Endodermal cell (in vitro differentiated cells): Measurements from ENCODE around the gene TLE2. TPM values are rescaled to one million over a fixed set of nuclear protein-coding genes. Genes with fewer than 3 reads are reported as not detected.

Source experiments
- DNase-seq: peaks from one replicate; pipeline ENCODE4 v3.0.0-alpha.2; 2017
- H3K27ac ChIP-seq: 2 replicates; pipeline ENCODE4 v1.5.1; 2013; ENCODE audit warnings: mild to moderate bottlenecking, low read depth, low read length, moderate library complexity
- H3K27me3 ChIP-seq: 2 replicates; pipeline ENCODE4 v1.6.1; 2013; ENCODE audit warnings: mild to moderate bottlenecking, low read length, moderate library complexity; ENCODE audit not compliant: insufficient read depth, control insufficient read depth, poor library complexity, severe bottlenecking
- H3K36me3 ChIP-seq: 2 replicates; pipeline ENCODE4 v1.7.0; 2013; ENCODE audit warnings: mild to moderate bottlenecking, low read length, moderate library complexity; ENCODE audit not compliant: control insufficient read depth, insufficient read depth
- H3K4me1 ChIP-seq: one replicate; pipeline ENCODE4 v1.7.0; 2013; ENCODE audit warnings: low read length; ENCODE audit not compliant: control insufficient read depth, insufficient read depth
- H3K4me3 ChIP-seq: 2 replicates; pipeline ENCODE4 v1.5.1; 2013; ENCODE audit warnings: mild to moderate bottlenecking, low read length, moderate library complexity
- H3K9ac ChIP-seq: 2 replicates; pipeline ENCODE4 v1.6.1; 2013; ENCODE audit warnings: mild to moderate bottlenecking, low read length, moderate library complexity; ENCODE audit not compliant: poor library complexity, severe bottlenecking; ENCODE audit errors: extremely low read depth
- H3K9me3 ChIP-seq: 2 replicates; pipeline ENCODE4 v1.6.1; 2013; ENCODE audit warnings: mild to moderate bottlenecking, low read length, moderate library complexity; ENCODE audit not compliant: control insufficient read depth
- H3K27ac Mint-ChIP-seq: 2 replicates; pipeline ENCODE4 v1.8.0; 2020; ENCODE audit warnings: mixed read lengths
- H3K27me3 Mint-ChIP-seq: 2 replicates; pipeline ENCODE4 v1.8.0; 2021; ENCODE audit warnings: mild to moderate bottlenecking, mixed read lengths; ENCODE audit not compliant: insufficient read depth
- H3K36me3 Mint-ChIP-seq: 2 replicates; pipeline ENCODE4 v1.8.0; 2020; ENCODE audit warnings: low read depth, mixed read lengths
- H3K4me1 Mint-ChIP-seq: 2 replicates; pipeline ENCODE4 v1.8.0; 2020; ENCODE audit warnings: mixed read lengths
- H3K4me3 Mint-ChIP-seq: 2 replicates; pipeline ENCODE4 v1.8.0; 2020; ENCODE audit warnings: mild to moderate bottlenecking, moderate library complexity, mixed read lengths
- H3K9me3 Mint-ChIP-seq: 2 replicates; pipeline ENCODE4 v1.8.0; 2020; ENCODE audit warnings: mild to moderate bottlenecking, mixed read lengths
- WGBS, 2 experiments: methylation state at CpG; one replicate each; pipeline versions ENCODE4 v1.1.5 to v1.1.7; 2013; ENCODE audit warnings: missing lambda C conversion rate in 2 of 2, mixed read lengths in 1 of 2; ENCODE audit not compliant: insufficient coverage in 1 of 2, insufficient read length in 1 of 2; 5-methylcytosine and 5-hydroxymethylcytosine counted together
- total RNA-seq, 2 donors: library from RNA; stranded (reverse); fragmentation: NEBNext Ultra II Directional in 1 of 2; extraction: Animal tissue kit (Norgen Biotek cat#: 25700) in 1 of 2; gene quantifications; 2 replicates in 1 of 2; 3 replicates in 1 of 2; pipeline ENCODE4 v1.2.1, GENCODE V29; 2021
- TF ChIP-seq, protein P1 (sequence below): fragments of 200-600 bp; sonication (generic); conservative IDR thresholded peaks from 2 replicates; pipeline ENCODE4 v1.5.0; 2021; ENCODE audit warnings: antibody characterized with exemption, mild to moderate bottlenecking

TLE2 gene
- total RNA-seq, 2 donors from 2014 or later = 75.0 to 80.3 TPM

DNA sequence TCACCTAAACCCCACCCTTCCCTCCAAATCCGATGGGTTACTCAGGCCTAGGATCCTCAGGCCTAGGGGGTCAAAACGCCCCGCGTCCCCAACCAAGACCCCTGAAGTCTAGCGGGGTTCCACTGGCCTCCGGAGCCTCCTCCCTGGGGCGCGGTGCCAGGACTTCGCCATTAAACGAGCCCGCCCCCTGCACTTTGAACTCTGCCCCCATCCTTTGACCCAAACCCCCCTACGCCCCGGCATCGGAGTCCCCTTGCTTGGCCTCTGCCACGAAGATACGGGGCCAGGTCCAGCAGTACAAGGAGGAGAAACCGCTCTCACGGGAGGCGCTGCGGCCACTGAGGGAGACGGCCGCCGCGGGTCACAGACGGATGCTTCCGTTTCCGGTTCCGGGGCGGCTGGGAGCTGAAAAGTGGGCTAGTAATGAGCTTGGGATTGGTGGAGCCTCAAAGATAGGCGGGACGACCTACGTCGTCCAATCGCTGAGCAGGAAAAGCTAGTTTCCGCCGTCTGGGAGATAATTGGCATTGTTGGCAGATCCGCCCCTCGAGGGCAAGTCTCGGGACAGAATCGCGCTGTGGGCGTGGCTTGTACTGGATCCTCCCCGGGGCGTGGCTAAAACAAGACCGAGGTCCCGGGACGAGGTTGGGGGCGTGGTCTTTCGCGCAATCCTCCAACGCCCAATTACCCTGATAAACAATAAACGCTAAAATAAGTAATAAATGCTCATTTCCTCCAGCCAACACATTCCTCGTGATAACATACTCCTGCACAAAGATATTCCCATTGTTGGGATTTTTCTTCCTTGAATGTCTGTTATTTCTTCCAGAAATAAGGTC, 78.6 kb downstream of the TLE2 start:
- H3K27ac Mint-ChIP-seq = peak overlapping the region; percentile 98
- no peaks in the 10 kb centered on the region for H3K9me3 ChIP-seq
- peaks cover 11% of the 10 kb centered on the region for H3K4me1 Mint-ChIP-seq
- H3K27me3 ChIP-seq = no peaks in the 10 kb centered on the region
- no peaks in the 10 kb centered on the region for H3K4me1 ChIP-seq
- peak overlapping the region; percentile 98 for H3K4me3 Mint-ChIP-seq
- peak; percentile 100 for DNase-seq
- H3K27ac ChIP-seq = no peak overlapping the region
- WGBS, 2 experiments = 0 to 1% methylated on average over 19 to 53 of the region's 53 CpGs
- TF ChIP-seq, protein P1, sequence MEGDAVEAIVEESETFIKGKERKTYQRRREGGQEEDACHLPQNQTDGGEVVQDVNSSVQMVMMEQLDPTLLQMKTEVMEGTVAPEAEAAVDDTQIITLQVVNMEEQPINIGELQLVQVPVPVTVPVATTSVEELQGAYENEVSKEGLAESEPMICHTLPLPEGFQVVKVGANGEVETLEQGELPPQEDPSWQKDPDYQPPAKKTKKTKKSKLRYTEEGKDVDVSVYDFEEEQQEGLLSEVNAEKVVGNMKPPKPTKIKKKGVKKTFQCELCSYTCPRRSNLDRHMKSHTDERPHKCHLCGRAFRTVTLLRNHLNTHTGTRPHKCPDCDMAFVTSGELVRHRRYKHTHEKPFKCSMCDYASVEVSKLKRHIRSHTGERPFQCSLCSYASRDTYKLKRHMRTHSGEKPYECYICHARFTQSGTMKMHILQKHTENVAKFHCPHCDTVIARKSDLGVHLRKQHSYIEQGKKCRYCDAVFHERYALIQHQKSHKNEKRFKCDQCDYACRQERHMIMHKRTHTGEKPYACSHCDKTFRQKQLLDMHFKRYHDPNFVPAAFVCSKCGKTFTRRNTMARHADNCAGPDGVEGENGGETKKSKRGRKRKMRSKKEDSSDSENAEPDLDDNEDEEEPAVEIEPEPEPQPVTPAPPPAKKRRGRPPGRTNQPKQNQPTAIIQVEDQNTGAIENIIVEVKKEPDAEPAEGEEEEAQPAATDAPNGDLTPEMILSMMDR = no peak
- no peaks in the 10 kb centered on the region for H3K36me3 ChIP-seq
- H3K9me3 Mint-ChIP-seq = no peaks in the 10 kb centered on the region
- H3K4me3 ChIP-seq = peak overlapping the region; percentile 93
- H3K27me3 Mint-ChIP-seq = no peaks in the 10 kb centered on the region
- H3K9ac ChIP-seq = peak overlapping the region; percentile 94
- no peaks in the 10 kb centered on the region for H3K36me3 Mint-ChIP-seq

- no peaks in the 10 kb centered on the region for H3K9me3 ChIP-seq
- Mint-ChIP-seq H3K4me1 (peaks cover 11% of the 10 kb centered on the region), H3K27ac (peak overlapping the region; percentile 98), H3K9me3 (peaks cover 2% of the 10 kb centered on the region), H3K36me3 (no peaks in the 10 kb centered on the region), H3K27me3 (no peaks in the 10 kb centered on the region), H3K4me3 (peak overlapping the region; percentile 98)
- no peaks in the 10 kb centered on the region for H3K36me3 ChIP-seq
- H3K27ac ChIP-seq = no peak overlapping the region
- 7 to 24% methylated on average over 7 to 11 of the region's 11 CpGs for WGBS, 2 experiments
- TF ChIP-seq, protein P1 = no peak
- H3K9ac ChIP-seq = peak overlapping the region; percentile 94
- H3K4me3 ChIP-seq = peak overlapping the region; percentile 93
- no peaks in the 10 kb centered on the region for H3K4me1 ChIP-seq
- no peaks in the 10 kb centered on the region for H3K27me3 ChIP-seq
- DNase-seq = no peak
Measured at GRCh38 chr19:2949939-2950285, 79.2 kb downstream of the TLE2 start.

Other genes starting within 250 kb of the TLE2 start
- 10 to 100 TPM; 73.9 to 81.5 TPM for gene SGTA, start 246.0 kb downstream of the TLE2 start, total RNA-seq
- 100 to 1,000 TPM; 130 to 170 TPM for gene THOP1, start 243.8 kb downstream of the TLE2 start, total RNA-seq
- 1 to 10 TPM; 8.4 to 9.2 TPM for gene ZNF554, start 209.4 kb downstream of the TLE2 start, total RNA-seq
- 10 to 100 TPM in 1 of 2 donors, 1 to 10 TPM in 1; 9.6 to 10.5 TPM for gene ZNF555, start 187.8 kb downstream of the TLE2 start, total RNA-seq
- gene ZNF556, start 161.9 kb downstream of the TLE2 start, total RNA-seq = not detected
- gene ZNF57, start 128.4 kb downstream of the TLE2 start, total RNA-seq = 1 to 10 TPM; 4.3 to 5.0 TPM
- gene ZNF77, start 84.3 kb downstream of the TLE2 start, total RNA-seq = 1 to 10 TPM; 4.6 to 7.1 TPM
- 10 to 100 TPM; 13.7 to 17.3 TPM for gene TLE6, start 51.7 kb downstream of the TLE2 start, total RNA-seq
- 100 to 1,000 TPM; 488 to 575 TPM for gene TLE5, start 33.2 kb upstream of the TLE2 start, total RNA-seq
- 10 to 100 TPM; 26.5 to 29.0 TPM for gene GNA11, start 65.1 kb upstream of the TLE2 start, total RNA-seq
- not detected for gene GNA15, start 106.8 kb upstream of the TLE2 start, total RNA-seq
- gene S1PR4, start 149.5 kb upstream of the TLE2 start, total RNA-seq = not detected
- 10 to 100 TPM; 80.6 to 91.2 TPM for gene NCLN, start 156.7 kb upstream of the TLE2 start, total RNA-seq
- gene CELF5, start 195.4 kb upstream of the TLE2 start, total RNA-seq = 1 to 10 TPM; 2.6 to 3.5 TPM